Mammary epithelial cell (primary cell): ENCODE measurements around the gene HMBS.

Experiments used
- EZH2 ChIP-seq: IDR thresholded peaks from 2 replicates; pipeline ENCODE4 v1.6.1; 2012; ENCODE audit warnings: low read length, inconsistent platforms, borderline replicate concordance
- TF ChIP-seq, protein P1 (sequence below), 2 donors: IDR thresholded peaks in 1 of 2; conservative IDR thresholded peaks in 1 of 2; 2 replicates each; pipeline ENCODE4 v1.5.1; 2011 to 2012; ENCODE audit warnings: inconsistent platforms in 2 of 2, low read length in 2 of 2, mild to moderate bottlenecking in 2 of 2, control low read depth in 1 of 2, low read depth in 1 of 2; ENCODE audit not compliant: insufficient read depth in 1 of 2; ENCODE audit errors: extremely low read depth in 1 of 2

DNA sequence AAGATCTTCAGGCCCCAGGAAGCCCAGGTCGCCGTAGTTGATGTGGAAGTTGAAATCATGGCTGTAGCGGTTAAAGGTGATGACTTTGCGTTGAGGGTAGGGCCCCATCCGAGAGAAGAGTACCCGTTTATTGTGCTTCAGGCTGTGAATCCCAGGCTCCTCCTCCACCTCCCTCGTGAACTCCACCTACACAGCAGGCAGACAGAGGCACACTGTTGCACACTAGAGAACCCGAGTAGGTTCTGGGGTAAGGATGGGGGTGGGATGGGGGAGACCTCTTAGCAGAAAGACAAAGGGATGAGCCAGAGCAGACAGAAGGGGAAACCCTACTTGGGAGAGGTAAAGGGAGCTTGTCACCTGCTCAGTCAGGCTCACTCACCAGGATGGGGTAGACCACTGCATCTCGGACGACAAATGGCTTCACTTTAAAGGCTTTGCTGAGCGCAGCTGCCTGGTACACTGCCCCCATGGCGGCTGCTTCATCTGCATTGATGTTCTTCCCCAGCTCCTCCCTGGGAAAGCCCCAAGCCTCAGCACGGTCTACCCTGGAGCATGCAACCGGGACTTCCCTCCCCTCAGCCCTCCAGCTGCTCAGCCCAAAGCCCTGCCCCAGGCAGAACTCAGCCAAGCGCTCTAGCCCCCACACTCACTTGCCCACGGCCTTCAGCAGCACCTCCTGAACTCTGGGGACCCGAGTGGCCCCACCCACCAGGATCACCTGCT lies 33.1 kb upstream of the HMBS start:
- TF ChIP-seq, protein P1, sequence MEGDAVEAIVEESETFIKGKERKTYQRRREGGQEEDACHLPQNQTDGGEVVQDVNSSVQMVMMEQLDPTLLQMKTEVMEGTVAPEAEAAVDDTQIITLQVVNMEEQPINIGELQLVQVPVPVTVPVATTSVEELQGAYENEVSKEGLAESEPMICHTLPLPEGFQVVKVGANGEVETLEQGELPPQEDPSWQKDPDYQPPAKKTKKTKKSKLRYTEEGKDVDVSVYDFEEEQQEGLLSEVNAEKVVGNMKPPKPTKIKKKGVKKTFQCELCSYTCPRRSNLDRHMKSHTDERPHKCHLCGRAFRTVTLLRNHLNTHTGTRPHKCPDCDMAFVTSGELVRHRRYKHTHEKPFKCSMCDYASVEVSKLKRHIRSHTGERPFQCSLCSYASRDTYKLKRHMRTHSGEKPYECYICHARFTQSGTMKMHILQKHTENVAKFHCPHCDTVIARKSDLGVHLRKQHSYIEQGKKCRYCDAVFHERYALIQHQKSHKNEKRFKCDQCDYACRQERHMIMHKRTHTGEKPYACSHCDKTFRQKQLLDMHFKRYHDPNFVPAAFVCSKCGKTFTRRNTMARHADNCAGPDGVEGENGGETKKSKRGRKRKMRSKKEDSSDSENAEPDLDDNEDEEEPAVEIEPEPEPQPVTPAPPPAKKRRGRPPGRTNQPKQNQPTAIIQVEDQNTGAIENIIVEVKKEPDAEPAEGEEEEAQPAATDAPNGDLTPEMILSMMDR (conservative IDR thresholded peaks at IDR 0.05 in 1 of 2, IDR thresholded peaks at IDR 0.05 in 1 of 2; ENCODE audit: extremely low read depth in 1 of 2, insufficient read depth in 1 of 2, low read depth in 1 of 2, low read length in 2 of 2): no peak
- TF ChIP-seq EZH2: no peak
